22Rv1 (cell line): ENCODE results near the gene MAGEA9B.

Source experiments
- CTCF ChIP-seq: fragments of 450-650 bp; IDR thresholded peaks from 2 replicates; pipeline ENCODE4 v1.5.1; 2017; ENCODE audit warnings: mild to moderate bottlenecking
- ZFX ChIP-seq: fragments of 450-650 bp; IDR thresholded peaks from 2 replicates; pipeline ENCODE4 v1.6.1; 2017; ENCODE audit warnings: antibody characterized with exemption, borderline replicate concordance

GRCh38 chrX:149572743-149573142 is 14.5 kb downstream of the MAGEA9B start:
- no peak for TF ChIP-seq CTCF
- no peak for TF ChIP-seq ZFX
